Sigmoid colon (tissue), 4 donors: ENCODE data around the gene CDC42BPG.

Source experiments
- CTCF ChIP-seq, 4 experiments: fragments of 450-650 bp in 3 of 4; fragments of 200-600 bp in 1 of 4; IDR thresholded peaks; one replicate each; pipeline ENCODE4 v1.5.1; 2016 to 2019; ENCODE audit warnings: antibody characterized with exemption in 4 of 4, mild to moderate bottlenecking in 3 of 4, moderate library complexity in 2 of 4
- POLR2AphosphoS5 ChIP-seq, 4 donors: sonication (generic); formaldehyde crosslinking; IDR thresholded peaks; one replicate each; pipeline ENCODE4 v1.6.1; 2017; ENCODE audit warnings: antibody characterized with exemption in 4 of 4

GRCh38 chr11:64790205-64791095, 54.0 kb downstream of the CDC42BPG start:
- TF ChIP-seq CTCF (IDR thresholded peaks at IDR 0.05) (no peak), POLR2AphosphoS5 (IDR thresholded peaks at IDR 0.05) (no peak)
